OCI-LY1 (cell line): ENCODE results near the gene SLC16A3.

Source experiments
- H2AFZ ChIP-seq: fragments of 200-600 bp; sonication (generic), shearing (Covaris generic); 2 replicates; pipeline ENCODE4 v1.6.0; 2014; ENCODE audit warnings: antibody characterized with exemption, mild to moderate bottlenecking, low read length
- H3F3A ChIP-seq: fragments of 200-600 bp; sonication (generic), shearing (Covaris generic); 2 replicates; pipeline ENCODE4 v1.6.0; 2014; ENCODE audit warnings: mild to moderate bottlenecking, antibody characterized with exemption, low read length, moderate library complexity; ENCODE audit not compliant: insufficient read depth
- H3K27ac ChIP-seq: fragments of 200-600 bp; sonication (generic); 2 replicates; pipeline ENCODE4 v1.5.1; 2014; ENCODE audit warnings: low read length, mixed run types, mild to moderate bottlenecking, low read depth; ENCODE audit not compliant: poor library complexity, severe bottlenecking
- H3K27me3 ChIP-seq: fragments of 200-600 bp; sonication (generic); 2 replicates; pipeline ENCODE4 v1.6.0; 2014; ENCODE audit warnings: antibody characterized with exemption, mild to moderate bottlenecking, low read length, moderate library complexity; ENCODE audit not compliant: insufficient read depth
- H3K36me3 ChIP-seq: fragments of 200-600 bp; sonication (generic); 2 replicates; pipeline ENCODE4 v1.6.1; 2014; ENCODE audit warnings: mild to moderate bottlenecking, antibody characterized with exemption, low read length, moderate library complexity, mixed read lengths; ENCODE audit not compliant: insufficient read depth
- H3K4me1 ChIP-seq: fragments of 200-600 bp; sonication (generic); 2 replicates; pipeline ENCODE4 v1.5.1; 2014; ENCODE audit warnings: mild to moderate bottlenecking, low read length, moderate library complexity; ENCODE audit not compliant: insufficient read depth, severe bottlenecking
- H3K4me2 ChIP-seq: fragments of 200-600 bp; sonication (generic), shearing (Covaris generic); 2 replicates; pipeline ENCODE4 v1.6.1; 2014; ENCODE audit warnings: low read length
- H3K4me3 ChIP-seq: fragments of 200-600 bp; sonication (generic); 2 replicates; pipeline ENCODE4 v1.5.1; 2014; ENCODE audit warnings: low read length, low read depth, mild to moderate bottlenecking, mixed read lengths; ENCODE audit not compliant: poor library complexity, severe bottlenecking
- H3K79me2 ChIP-seq: fragments of 200-600 bp; shearing (Covaris generic); 2 replicates; pipeline ENCODE4 v1.6.1; 2016; ENCODE audit warnings: mixed run types, low read length, mixed read lengths; ENCODE audit not compliant: insufficient read depth
- H3K9ac ChIP-seq: fragments of 200-600 bp; sonication (generic), shearing (Covaris generic); 2 replicates; pipeline ENCODE4 v1.6.1; 2014; ENCODE audit warnings: mild to moderate bottlenecking, low read length, mixed read lengths
- H3K9me2 ChIP-seq: fragments of 200-600 bp; sonication (generic), shearing (Covaris generic); 2 replicates; pipeline ENCODE4 v1.6.1; 2014; ENCODE audit warnings: low read depth, mild to moderate bottlenecking, low read length, mixed read lengths
- H3K9me3 ChIP-seq: fragments of 200-600 bp; shearing (Covaris generic); 2 replicates; pipeline ENCODE4 v1.6.1; 2014; ENCODE audit warnings: low read length, mixed read lengths
- H4K20me1 ChIP-seq: fragments of 200-600 bp; sonication (generic), shearing (Covaris generic); 2 replicates; pipeline ENCODE4 v1.6.0; 2016; ENCODE audit warnings: mild to moderate bottlenecking, low read length; ENCODE audit not compliant: insufficient read depth
- CTCF ChIP-seq: fragments of 200-600 bp; sonication (generic), shearing (Covaris generic); IDR thresholded peaks from 2 replicates; pipeline ENCODE4 v1.5.1; 2017; ENCODE audit warnings: mild to moderate bottlenecking, antibody characterized with exemption, low read length, moderate library complexity, mixed read lengths
- EZH2 ChIP-seq: fragments of 200-600 bp; sonication (generic), shearing (Covaris generic); IDR thresholded peaks from 2 replicates; pipeline ENCODE4 v1.8.0; 2017; ENCODE audit warnings: borderline replicate concordance, mixed run types, mild to moderate bottlenecking, antibody characterized with exemption, low read length, moderate library complexity, mixed read lengths

The SLC16A3 gene

GRCh38 chr17:82262344-82262743 is 33.5 kb downstream of the SLC16A3 start:
- Histone ChIP-seq H3K79me2 (peaks cover 16% of the 10 kb centered on the region), H3K9ac (no peak overlapping the region), H3K4me1 (peaks cover 3% of the 10 kb centered on the region), H3K9me2 (no peaks in the 10 kb centered on the region), H3K4me2 (no peak overlapping the region), H3F3A (no peaks in the 10 kb centered on the region), H2AFZ (no peak overlapping the region), H3K4me3 (no peak overlapping the region), H3K27me3 (no peaks in the 10 kb centered on the region), H3K27ac (no peak overlapping the region), H3K9me3 (no peaks in the 10 kb centered on the region), H4K20me1 (no peaks in the 10 kb centered on the region), H3K36me3 (peaks cover 97% of the 10 kb centered on the region)
- no peak for TF ChIP-seq CTCF
- TF ChIP-seq EZH2 = no peak

GRCh38 chr17:82263641-82264040 is 34.8 kb downstream of the SLC16A3 start:
- Histone ChIP-seq H3K36me3 (peaks cover 99% of the 10 kb centered on the region), H3K9me3 (no peaks in the 10 kb centered on the region), H4K20me1 (no peaks in the 10 kb centered on the region), H3K9ac (no peak overlapping the region), H2AFZ (no peak overlapping the region), H3K4me3 (no peak overlapping the region), H3K4me2 (no peak overlapping the region), H3F3A (no peaks in the 10 kb centered on the region), H3K27ac (no peak overlapping the region), H3K27me3 (no peaks in the 10 kb centered on the region), H3K4me1 (no peaks in the 10 kb centered on the region), H3K79me2 (peaks cover 25% of the 10 kb centered on the region), H3K9me2 (no peaks in the 10 kb centered on the region)
- TF ChIP-seq EZH2 = no peak
- no peak for TF ChIP-seq CTCF

GRCh38 chr17:82266142-82266541 is 37.3 kb downstream of the SLC16A3 start:
- H4K20me1 ChIP-seq = no peaks in the 10 kb centered on the region
- H3K36me3 ChIP-seq = peaks cover 99% of the 10 kb centered on the region
- H2AFZ ChIP-seq = no peak overlapping the region
- TF ChIP-seq CTCF (no peak), EZH2 (no peak)
- H3K27ac ChIP-seq = no peak overlapping the region
- H3K4me1 ChIP-seq = peaks cover 10% of the 10 kb centered on the region
- H3K9ac ChIP-seq = no peak overlapping the region
- no peaks in the 10 kb centered on the region for H3F3A ChIP-seq
- H3K9me3 ChIP-seq = no peaks in the 10 kb centered on the region
- no peaks in the 10 kb centered on the region for H3K9me2 ChIP-seq
- no peaks in the 10 kb centered on the region for H3K27me3 ChIP-seq
- H3K79me2 ChIP-seq = peaks cover 50% of the 10 kb centered on the region
- no peak overlapping the region for H3K4me3 ChIP-seq
- H3K4me2 ChIP-seq = no peak overlapping the region
